Breast epithelium (tissue), 3 donors: Measurements from ENCODE around the gene FAM169A.

Experiments
- CTCF ChIP-seq, 3 donors: fragments of 450-650 bp; IDR thresholded peaks; one replicate each; pipeline ENCODE4 v1.5.1; 2016 to 2017; ENCODE audit warnings: antibody characterized with exemption in 3 of 3, mild to moderate bottlenecking in 3 of 3, moderate library complexity in 3 of 3
- POLR2AphosphoS5 ChIP-seq, 3 donors: sonication (generic); formaldehyde crosslinking; IDR thresholded peaks; one replicate each; pipeline ENCODE4 v1.6.1; 2017; ENCODE audit warnings: antibody characterized with exemption in 3 of 3

- TF ChIP-seq CTCF (IDR thresholded peaks at IDR 0.05) (no peak), POLR2AphosphoS5 (IDR thresholded peaks at IDR 0.05) (no peak)
Measured at GRCh38 chr5:74848553-74849025, 17.6 kb downstream of the FAM169A start.
